HG03175 (cell line): ENCODE results near the gene TMEM213.
A peak's percentile ranks its signal among the peaks of the same experiment; 100 is the strongest.

ENCODE experiments used
- ATAC-seq: cut with Tn5 transposase; IDR thresholded peaks from one replicate; pipeline ENCODE4 v1.9.1; 2021; ENCODE audit warnings: mild to moderate bottlenecking, moderate library complexity; ENCODE audit not compliant: unreplicated experiment

Gene TMEM213

DNA sequence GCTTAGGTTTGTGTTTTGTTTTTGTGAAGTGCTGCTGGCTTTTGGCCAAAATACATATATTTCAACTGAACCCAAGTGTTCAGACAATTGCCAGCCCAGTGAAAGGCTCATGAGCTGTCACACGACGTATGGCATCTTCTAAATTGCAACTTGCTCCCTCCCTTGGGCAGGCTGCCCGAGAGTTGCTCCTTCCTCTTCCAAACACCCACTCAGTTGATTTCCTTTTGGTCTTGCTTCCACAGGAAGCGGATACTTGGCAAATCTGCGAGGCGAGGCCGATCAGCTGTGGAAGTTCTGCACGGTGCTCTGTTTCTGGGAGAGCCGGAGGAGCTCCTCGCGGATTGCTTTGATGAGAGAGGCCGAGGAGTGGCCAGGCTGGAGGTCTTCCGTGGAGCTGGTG, 39.8 kb downstream of the TMEM213 start:
- no peak for ATAC-seq

DNA sequence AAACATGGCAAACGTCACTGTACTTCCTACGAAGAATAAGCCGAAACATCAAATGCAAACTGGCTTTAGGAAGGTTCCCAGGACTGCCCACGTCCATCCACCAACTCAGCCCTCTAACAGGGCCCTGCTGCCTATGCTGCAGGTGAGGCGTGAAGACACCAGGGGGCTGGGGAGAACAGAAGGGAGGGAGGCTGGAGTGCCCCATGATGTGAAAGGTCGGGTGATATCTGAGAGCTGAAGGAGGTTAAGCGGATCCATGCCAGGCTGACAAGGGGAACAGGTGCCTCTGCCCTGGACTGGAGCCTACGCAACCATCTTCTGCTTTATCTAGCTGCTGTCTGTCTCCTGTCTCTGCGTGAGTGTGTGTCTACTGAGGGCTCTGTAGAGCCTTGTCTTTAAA, 40.4 kb downstream of the TMEM213 start:
- ATAC-seq: no peak

DNA sequence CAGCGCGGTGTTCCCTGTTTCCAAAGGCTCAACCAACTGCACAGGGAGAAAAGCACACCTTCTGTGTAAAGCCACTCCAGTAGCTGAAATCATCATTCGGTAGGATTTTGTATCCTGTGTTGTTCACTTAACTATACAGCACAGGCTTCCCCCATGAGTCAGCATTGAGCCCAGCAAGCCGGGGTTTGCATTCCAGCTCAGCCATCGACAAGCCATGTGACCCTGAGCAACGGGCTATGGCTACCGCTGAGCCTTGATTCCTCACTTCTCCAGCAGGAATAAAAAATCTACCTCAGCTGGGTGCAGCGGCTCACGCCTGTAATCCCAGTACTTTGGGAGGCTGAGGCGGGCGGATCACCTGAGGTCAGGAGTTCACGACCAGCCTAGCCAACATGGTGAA, 44.3 kb downstream of the TMEM213 start:
- no peak for ATAC-seq

DNA sequence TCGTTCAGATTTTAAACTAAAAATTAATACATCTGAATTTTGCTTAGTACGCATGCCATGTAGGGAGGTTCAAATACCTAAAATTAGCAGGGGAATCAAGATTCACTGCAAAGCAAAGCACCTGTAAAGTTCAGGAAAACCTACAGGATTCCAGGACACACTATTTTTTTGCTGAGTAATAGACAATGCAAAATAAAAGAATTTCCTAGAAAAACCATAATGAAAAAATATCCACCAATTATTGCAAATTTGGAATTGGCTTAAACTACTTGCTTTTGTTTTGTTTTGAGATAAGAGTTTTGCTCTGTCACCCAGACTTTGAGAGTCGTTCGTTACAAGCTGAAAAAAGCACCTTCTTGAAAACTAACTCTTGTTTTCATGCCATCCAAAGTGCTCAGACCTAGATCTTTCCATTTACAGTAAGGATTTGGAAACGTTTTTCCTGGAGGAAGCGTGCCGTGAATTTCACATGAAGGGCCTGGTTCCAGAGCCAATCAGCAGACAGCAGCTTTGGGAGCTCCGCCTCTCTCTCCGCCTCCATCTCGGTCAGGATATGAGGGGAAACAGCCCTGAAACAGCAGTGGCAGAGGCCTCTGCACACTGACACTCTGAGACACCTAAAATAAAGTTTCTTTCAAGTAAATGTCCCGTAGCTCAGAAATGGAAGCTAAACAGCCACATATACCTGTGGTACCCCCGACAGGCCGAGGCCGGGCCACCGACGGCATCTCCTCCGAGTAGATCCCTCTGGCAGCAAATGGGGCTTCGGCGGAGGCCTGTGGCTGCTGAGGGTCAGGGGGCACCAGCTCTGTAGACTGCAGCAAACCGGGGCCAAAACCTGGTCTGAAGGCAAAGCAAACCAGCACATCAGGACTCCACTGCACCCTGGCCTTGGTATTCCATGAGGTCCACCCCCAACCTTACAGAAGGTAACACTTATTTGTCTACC, 46.1 kb downstream of the TMEM213 start:
- ATAC-seq: no peak

DNA sequence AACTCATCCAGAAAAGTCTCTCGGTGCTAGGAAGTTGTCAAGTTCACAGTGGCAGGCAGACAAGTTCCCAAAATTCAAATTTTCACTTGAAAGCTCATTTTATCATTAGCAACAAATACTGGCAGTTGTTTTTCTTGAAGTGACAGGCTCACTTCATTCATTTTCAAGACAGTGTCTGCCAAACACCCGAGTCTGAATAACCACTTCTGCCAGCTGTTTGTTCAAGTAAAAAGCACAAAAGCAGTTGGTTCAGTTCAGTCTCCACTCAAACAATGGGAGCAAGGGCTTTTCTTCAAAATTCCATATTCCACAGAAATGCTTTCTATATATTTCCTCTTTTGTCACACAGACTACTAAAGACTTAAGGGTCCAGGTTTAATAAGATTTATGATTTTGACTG, 47.9 kb downstream of the TMEM213 start:
- ATAC-seq: no peak

DNA sequence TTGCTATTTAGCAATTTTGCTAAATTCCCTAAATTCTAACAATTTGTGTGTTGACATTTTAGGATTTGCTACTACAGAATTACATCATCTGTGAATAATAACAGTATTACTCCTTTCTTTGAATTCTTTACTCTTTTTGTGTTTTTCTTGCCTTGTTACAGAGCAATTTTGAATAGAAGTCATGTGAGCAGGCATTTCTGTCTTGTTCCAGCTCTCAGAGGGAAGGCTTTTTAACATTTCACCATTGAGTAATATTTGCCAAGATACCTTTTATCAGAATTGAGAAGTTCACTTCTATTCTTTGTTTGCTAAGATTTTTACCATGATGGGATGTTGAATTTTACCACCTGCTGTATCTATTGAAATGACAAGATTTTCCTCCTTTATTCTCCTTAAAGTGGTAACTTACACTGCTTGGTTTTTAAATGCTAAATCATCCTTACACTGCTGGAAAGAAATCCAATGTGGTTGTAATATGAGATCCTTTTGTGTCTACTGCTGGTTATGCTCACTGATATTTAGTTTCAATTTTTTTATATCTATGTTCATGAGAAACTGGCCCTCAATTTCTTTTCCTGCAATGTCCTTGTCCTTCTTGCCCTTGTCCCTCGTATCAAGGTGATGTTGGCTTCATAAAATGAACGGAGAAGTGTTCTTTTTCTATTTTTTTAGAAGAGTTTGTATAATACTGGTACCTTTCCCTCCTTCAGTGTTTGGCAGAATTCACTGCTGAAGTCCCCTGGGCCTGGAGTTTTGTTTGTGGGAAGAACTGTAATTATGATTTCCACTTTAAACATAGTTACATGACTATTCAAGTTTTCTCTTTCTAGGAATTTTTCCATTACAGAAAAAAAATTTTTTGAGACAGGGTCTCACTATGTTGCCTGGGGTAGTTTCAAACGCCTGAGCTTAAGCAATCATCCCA, 50.5 kb downstream of the TMEM213 start:
- no peak for ATAC-seq

DNA sequence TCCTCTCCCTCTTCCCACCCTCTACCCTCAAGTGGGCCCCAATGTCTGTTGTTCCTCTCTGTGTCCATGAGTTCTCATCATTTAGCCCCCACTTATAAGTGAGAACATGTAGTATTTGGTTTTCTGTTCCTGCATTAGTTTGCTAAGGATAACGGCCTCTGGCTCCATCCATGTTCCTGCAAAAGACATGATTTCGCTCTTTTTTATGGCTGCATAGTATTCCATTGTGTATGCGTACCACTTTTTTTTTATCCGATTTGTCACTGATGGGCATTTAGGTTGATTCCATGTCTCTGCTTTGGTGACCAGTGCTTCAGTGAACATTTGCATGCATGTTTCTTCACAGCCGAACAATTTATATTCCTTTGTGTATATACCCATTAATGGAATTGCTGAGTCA, 51.9 kb downstream of the TMEM213 start:
- no peak for ATAC-seq

DNA sequence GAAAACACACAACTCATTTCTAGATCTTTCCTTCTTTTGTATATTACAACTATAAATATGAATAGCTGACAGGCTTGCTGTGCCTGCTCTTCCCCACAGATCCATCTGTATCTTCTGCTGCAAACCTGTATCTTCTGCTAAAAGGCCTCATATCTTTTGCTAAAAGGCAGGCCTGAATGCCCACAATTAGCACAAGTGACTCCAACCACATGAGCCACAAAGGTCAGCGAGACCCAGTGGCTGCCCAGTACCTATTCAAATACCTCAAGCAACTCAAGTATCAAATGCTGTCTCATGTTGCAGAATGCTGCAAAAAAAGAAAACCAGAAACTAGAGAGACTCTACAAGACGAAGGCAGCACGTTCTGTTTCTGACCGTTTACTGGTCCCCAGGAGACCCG, 54.7 kb downstream of the TMEM213 start:
- ATAC-seq: no peak

DNA sequence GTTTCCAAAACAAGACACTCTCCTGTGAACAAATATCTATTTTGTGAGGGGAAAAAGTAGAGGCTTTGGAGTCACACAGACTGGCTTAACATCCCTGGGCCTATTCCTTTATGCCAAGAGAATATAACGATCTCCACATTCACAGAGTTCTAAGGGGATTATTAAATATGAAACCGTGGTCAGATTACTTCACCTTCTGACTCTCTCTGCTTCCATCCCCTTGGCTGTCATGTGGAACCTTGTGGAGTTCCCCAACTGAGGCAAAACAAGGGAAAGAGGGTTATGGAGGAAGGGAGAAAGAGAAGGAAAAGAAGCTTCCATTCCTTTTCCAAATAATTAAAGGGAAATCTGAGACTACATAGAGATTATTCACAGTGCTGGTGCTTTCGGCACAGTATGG, 55.7 kb downstream of the TMEM213 start:
- no peak for ATAC-seq

DNA sequence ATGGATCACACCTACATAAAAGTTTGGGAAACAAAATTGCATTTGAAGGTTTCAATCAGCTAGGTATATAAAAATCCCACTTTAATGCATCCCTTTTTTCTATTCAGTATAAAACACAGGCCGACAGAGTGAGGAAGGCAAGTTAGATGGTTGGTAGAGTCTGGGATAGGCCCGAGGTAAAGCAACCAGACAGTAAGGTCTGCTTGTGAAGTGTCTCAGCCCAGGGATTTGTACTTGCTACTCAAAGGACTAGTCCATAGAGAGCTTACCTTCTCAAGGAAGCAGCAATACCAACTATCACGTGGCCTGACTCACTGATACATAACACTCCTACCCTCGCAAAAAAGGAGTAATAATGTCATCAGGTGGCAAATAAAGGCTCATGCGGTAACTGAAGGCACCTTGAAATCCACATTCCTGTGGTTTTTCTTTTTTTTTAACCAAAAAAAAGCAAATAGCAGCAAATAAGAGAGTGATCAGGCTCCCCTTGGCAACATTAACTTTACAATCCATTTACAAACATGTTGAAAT, 56.4 kb downstream of the TMEM213 start:
- no peak for ATAC-seq

DNA sequence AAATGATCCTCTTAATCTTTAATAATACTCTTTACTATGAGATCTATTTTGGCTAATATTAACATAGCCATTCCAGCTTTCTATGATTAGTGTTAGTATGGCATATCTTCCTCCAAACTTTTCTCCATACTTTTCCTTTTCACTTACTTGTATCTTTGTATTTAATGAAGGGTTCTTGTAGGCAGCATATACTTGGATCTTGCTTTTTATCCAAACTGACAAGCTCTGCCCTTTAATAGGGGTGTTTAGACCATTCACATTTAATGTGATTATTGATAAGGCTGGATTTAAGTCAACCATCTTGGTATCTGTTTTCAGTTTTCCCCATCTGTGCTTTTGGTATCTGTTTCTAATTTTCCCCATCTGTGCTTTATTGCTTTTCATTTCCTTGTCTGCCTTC, 59.9 kb downstream of the TMEM213 start:
- ATAC-seq: no peak

DNA sequence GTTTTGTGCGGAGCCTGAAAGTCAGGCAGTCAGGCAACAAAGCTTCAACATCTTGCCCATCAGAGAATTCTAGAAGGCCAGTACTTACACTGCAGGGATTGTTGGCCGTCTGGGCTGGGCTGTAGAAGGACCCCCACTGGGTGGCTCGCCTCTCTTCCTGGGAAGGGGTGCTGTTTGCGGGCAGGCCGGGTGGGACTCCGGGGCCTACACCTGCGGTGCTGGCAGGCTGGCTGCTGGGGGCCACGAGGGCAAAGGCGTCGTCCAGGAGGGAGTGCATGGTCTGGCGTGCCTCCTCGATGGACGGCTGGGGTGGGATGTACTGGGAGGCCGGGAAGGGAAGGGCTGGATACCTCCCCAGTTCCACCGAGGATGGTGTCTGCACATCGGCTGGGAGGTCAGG, 63.3 kb downstream of the TMEM213 start:
- no peak for ATAC-seq

DNA sequence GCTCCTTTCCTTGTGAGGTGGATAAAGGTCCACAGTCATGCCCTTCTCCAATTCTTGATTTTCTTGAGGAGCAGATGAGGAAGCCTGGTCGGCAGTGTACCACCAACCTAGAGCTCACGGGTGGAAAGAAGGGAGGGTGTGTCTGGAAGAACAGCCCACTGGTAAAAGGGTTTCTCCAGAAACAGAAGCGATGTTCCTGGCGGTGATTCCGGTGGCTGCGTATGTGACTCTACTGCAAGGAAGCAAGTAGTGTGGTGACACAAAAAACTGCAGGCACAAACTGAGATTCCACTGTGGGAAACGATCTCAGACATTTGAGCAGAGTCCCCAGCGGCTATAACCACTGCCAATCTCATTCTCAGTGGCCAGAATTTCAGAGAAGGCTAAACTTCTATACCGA, 66.1 kb downstream of the TMEM213 start:
- ATAC-seq: no peak

DNA sequence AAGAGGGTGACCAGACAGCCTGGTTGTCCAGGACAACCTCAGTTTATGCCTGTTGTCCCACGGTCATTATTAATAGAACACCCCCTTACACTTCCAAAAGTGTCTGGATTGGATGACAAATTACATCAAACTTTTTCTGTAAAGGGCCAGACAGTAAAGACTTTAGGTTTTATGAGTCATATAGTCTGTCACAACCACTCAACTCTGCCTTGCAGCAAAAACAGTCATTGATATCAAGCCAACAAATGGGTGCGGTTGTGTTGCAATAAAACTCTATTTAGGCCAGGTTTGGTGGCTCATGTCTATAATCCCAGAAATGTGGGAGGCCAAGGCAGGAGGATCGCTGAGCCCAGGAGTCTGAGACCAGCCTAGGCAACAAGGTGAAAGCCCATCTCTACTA, 66.9 kb downstream of the TMEM213 start:
- no peak for ATAC-seq

DNA sequence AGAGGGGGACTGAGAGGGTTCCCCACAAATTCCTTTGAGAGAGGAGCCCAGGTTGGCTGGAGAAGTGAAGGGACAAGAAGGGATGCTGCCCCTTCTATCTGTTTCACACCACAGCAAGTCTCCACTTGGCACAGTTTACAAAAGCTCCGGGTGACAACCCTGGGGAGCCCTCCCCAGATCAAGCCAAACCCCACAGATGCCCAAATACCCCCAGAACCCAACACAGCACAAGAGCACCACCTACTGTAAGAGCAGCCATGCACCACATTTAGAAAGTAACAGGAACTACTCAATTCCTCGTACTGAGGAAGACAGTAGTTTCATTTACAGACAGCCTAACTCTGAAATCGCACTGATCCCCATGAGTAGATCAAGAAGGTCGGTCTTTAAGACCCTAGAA, 68.0 kb downstream of the TMEM213 start:
- ATAC-seq: peak; percentile 52

DNA sequence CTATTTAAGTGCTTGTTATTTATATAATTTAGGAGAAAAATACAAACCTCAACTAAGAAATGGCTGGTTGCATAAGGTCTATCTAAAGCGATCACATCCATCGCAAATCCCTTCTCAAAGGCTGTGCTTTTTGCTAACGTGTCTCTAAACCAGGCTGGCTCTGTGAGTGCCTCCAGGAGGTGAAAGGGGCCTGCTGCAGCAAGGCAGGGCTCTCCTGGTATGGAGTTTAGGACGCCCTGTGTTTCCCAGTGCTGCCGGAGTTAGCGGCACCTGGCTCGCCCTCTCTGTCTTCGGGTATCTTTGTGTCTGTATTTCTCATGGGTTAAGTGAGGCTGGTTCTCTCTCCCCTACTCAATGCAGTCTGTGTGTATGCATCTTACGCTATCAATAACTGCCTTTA, 68.6 kb downstream of the TMEM213 start:
- no peak for ATAC-seq

DNA sequence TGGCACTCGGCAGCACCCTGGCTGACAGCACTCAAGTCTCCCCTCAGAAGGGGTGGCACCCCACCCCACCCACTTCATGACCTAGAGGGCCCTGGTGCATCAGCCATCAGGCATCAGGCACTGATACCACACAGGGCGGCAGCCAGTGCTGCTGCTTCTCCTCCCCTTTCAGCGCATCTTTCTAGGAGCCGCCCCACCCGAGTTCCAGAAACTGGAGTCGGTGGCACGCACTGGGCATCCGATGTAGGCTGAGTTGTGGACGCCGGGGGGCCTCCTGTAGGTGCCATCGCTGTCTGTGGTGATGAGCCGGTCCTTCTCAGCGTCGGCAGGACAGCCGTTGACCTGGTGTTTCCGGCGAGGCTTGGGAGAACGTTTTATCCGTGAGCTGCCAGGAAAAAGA, 70.0 kb downstream of the TMEM213 start:
- ATAC-seq: no peak

DNA sequence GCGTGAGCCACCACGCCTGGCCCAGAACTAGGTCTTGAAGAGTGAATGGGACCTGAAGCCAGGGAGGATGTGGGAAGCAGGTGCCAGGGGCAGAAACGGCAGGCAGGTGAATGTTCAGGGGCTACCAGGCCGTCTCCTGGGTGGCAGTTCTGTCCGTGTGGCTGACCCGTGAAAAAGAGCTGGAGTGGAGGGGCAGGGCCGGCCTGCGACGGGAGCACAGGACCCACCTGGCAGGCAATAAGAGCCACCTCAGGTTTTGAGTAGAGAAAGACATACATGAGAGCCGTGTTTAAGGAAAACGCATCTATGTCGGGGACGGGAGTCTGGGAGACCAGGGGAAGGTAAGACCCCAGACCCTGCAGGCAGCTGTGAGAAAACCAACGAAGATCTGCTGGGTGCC, 70.9 kb downstream of the TMEM213 start:
- no peak for ATAC-seq

DNA sequence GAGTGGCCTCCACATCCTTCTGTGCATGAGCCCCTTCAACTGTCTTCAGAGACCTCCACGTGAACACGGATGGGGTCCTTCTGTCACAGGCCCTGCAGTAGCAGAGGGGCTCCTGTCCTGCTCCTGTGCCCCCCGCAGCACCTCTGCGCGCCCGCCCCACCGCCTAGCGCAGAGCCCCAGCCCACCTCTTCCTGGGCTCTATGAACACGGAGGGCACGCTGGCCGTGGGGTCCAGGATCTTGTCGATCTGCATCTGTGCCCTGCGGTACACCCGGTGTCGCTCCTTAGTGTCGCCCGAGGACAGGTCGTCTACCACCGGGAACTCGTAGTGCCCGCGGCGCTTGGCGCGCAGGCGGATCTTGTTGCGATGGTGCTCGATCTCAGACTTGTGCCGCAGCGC, 71.6 kb downstream of the TMEM213 start:
- no peak for ATAC-seq

DNA sequence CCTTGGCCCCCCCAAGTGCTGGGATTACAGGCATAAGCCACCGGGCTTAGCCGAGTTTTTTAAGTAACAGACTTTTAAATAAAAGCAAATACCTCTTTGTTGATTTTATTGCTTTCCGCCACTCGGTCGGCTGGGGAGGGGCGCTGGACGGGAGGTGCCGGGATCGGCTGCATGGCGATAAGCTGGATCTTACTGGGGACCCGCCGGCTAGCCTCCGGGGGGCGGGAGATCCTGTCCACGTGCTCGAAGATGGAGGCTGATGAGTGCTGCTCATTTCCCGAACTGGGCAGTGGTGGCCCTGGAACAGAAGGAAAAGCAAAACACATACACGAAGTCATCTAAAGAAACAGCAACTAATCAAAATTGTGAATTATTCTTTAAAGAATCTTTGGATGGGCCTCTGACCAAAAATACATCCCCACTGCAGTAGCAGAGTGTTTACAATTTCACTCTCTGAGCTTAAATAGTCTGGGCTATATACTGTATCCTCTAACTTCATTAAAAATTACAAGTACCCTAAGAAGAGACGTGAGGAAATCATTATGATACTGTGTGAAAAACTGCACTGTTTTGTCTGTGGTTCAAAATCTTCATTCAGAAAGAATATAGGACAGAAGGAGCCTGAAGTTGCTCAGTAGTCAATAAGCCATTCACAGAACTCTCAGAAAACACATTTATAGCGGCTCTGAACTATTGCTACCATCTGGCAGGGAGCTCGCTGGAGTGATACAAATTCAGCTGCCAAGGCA, 73.4 kb downstream of the TMEM213 start:
- no peak for ATAC-seq

DNA sequence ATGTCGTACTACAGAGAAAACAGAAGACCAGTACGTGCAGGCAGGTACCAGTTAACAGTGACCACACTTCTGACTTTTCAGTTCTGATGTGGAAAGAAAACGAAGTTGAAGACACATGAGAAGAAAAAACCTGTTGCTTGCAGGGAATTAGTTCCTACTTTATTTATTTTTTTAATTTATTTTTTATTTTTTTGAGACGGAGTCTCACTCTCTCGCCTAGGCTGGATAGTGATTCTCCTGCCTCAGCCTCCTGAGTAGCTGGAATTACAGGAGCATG, 74.0 kb downstream of the TMEM213 start:
- ATAC-seq: no peak
